SK-N-SH treated with all-trans-retinoic acid at 6 μM for 48 hours (cell line): Measurements from ENCODE around the gene CCDC154.

ENCODE experiments used
- BACH2 ChIP-seq: fragments of 250-450 bp; sonication (Bioruptor Pico); IDR thresholded peaks from 2 replicates; pipeline ENCODE4 v1.9.0; 2021; ENCODE audit warnings: mild to moderate bottlenecking, borderline replicate concordance
- CSDC2 ChIP-seq: fragments of 250-450 bp; sonication (Bioruptor Pico); IDR thresholded peaks from 2 replicates; pipeline ENCODE4 v1.5.0; 2020; ENCODE audit warnings: mild to moderate bottlenecking, moderate library complexity
- ISL1 ChIP-seq: fragments of 250-450 bp; sonication (Bioruptor Pico); IDR thresholded peaks from 2 replicates; pipeline ENCODE4 v2.1.2; 2022; ENCODE audit warnings: mild to moderate bottlenecking, moderate library complexity
- PPARA ChIP-seq: fragments of 250-450 bp; sonication (Bioruptor Pico); IDR thresholded peaks from 2 replicates; pipeline ENCODE4 v1.5.0; 2020; ENCODE audit warnings: mild to moderate bottlenecking, borderline replicate concordance
- TCF4 ChIP-seq: fragments of 250-450 bp; sonication (Bioruptor Pico); IDR thresholded peaks from 2 replicates; pipeline ENCODE4 v1.8.0; 2021; ENCODE audit warnings: mild to moderate bottlenecking, moderate library complexity, borderline replicate concordance
- ZC3H10 ChIP-seq: fragments of 250-450 bp; sonication (Bioruptor Pico); IDR thresholded peaks from 2 replicates; pipeline ENCODE4 v1.5.1; 2021; ENCODE audit warnings: mild to moderate bottlenecking, moderate library complexity
- ZFP3 ChIP-seq: fragments of 250-450 bp; sonication (Bioruptor Pico); IDR thresholded peaks from 2 replicates; pipeline ENCODE4 v1.5.0; 2020; ENCODE audit warnings: mild to moderate bottlenecking, moderate library complexity
- ZFP30 ChIP-seq: fragments of 450-650 bp; formaldehyde crosslinking; IDR thresholded peaks from 2 replicates; pipeline ENCODE4 v1.5.0; 2022; ENCODE audit warnings: mild to moderate bottlenecking, moderate library complexity
- TF ChIP-seq, protein P1 (sequence below): fragments of 250-450 bp; sonication (Bioruptor Pico); IDR thresholded peaks from 2 replicates; pipeline ENCODE4 v1.5.1; 2021; ENCODE audit warnings: mild to moderate bottlenecking, moderate library complexity
- TF ChIP-seq, protein P2 (sequence below): fragments of 250-450 bp; sonication (Bioruptor Pico); IDR thresholded peaks from 2 replicates; pipeline ENCODE4 v1.8.0; 2020; ENCODE audit warnings: mild to moderate bottlenecking, moderate library complexity, borderline replicate concordance

DNA sequence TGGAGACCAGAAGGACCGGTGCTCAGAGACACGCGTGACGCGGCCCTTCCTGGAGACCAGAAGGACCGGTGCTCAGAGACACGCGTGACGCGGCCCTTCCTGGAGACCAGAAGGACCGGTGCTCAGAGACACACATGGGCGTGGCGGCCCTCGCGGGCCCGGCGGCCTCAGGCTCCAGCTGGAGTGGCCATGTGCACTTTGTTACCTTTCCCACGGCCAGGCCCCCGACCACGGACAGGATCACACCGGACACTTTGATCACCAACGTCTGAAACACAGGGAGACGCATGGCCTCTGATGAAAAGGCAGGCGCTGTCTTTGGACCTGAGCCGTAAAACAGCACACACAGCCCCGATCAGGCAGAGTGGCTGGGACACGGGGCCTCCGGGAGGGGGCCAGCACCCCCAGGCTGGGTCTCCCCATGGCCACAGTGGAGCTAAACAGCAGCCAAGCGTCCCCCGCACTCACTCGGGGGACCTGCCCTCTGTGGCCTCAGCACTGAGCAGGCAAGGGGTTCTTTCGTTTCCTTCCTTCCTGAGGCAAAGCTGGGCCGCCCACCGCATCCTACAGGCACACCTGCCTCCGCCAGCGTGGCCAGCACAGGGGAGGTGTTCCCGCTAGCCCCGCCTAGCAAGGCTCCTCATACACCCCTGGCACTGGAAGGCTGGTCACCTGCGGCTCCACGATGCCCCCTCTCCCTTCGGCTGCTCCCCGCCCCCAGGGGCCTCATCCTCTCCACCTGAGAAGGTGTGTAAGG lies 13.3 kb upstream of the CCDC154 start:
- no peak for TF ChIP-seq ZC3H10
- no peak for TF ChIP-seq ZFP3 (CRISPR knock-in tag)
- no peak for TF ChIP-seq BACH2
- TF ChIP-seq CSDC2 (CRISPR knock-in tag): no peak
- no peak for TF ChIP-seq TCF4
- TF ChIP-seq, protein P1, sequence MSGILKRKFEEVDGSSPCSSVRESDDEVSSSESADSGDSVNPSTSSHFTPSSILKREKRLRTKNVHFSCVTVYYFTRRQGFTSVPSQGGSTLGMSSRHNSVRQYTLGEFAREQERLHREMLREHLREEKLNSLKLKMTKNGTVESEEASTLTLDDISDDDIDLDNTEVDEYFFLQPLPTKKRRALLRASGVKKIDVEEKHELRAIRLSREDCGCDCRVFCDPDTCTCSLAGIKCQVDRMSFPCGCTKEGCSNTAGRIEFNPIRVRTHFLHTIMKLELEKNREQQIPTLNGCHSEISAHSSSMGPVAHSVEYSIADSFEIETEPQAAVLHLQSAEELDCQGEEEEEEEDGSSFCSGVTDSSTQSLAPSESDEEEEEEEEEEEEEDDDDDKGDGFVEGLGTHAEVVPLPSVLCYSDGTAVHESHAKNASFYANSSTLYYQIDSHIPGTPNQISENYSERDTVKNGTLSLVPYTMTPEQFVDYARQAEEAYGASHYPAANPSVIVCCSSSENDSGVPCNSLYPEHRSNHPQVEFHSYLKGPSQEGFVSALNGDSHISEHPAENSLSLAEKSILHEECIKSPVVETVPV (CRISPR knock-in tag): no peak
- TF ChIP-seq ISL1 (CRISPR knock-in tag): no peak
- TF ChIP-seq ZFP30 (CRISPR knock-in tag): no peak
- no peak for TF ChIP-seq PPARA (CRISPR knock-in tag)
- TF ChIP-seq, protein P2, sequence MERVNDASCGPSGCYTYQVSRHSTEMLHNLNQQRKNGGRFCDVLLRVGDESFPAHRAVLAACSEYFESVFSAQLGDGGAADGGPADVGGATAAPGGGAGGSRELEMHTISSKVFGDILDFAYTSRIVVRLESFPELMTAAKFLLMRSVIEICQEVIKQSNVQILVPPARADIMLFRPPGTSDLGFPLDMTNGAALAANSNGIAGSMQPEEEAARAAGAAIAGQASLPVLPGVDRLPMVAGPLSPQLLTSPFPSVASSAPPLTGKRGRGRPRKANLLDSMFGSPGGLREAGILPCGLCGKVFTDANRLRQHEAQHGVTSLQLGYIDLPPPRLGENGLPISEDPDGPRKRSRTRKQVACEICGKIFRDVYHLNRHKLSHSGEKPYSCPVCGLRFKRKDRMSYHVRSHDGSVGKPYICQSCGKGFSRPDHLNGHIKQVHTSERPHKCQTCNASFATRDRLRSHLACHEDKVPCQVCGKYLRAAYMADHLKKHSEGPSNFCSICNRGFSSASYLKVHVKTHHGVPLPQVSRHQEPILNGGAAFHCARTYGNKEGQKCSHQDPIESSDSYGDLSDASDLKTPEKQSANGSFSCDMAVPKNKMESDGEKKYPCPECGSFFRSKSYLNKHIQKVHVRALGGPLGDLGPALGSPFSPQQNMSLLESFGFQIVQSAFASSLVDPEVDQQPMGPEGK (CRISPR knock-in tag): no peak
